22Rv1 (cell line): ENCODE data around the gene ITGB4.

Experiments
- H3K27ac ChIP-seq: fragments of 450-650 bp; 2 replicates; pipeline ENCODE4 v1.5.1; 2017
- ZFX ChIP-seq: fragments of 450-650 bp; IDR thresholded peaks from 2 replicates; pipeline ENCODE4 v1.6.1; 2017; ENCODE audit warnings: antibody characterized with exemption, borderline replicate concordance
- TF ChIP-seq, protein P1 (sequence below): fragments of 450-650 bp; IDR thresholded peaks from 2 replicates; pipeline ENCODE4 v1.5.1; 2017; ENCODE audit warnings: mild to moderate bottlenecking

ITGB4 gene

GRCh38 chr17:75691801-75692626 is 29.2 kb upstream of the ITGB4 start:
- TF ChIP-seq, protein P1, sequence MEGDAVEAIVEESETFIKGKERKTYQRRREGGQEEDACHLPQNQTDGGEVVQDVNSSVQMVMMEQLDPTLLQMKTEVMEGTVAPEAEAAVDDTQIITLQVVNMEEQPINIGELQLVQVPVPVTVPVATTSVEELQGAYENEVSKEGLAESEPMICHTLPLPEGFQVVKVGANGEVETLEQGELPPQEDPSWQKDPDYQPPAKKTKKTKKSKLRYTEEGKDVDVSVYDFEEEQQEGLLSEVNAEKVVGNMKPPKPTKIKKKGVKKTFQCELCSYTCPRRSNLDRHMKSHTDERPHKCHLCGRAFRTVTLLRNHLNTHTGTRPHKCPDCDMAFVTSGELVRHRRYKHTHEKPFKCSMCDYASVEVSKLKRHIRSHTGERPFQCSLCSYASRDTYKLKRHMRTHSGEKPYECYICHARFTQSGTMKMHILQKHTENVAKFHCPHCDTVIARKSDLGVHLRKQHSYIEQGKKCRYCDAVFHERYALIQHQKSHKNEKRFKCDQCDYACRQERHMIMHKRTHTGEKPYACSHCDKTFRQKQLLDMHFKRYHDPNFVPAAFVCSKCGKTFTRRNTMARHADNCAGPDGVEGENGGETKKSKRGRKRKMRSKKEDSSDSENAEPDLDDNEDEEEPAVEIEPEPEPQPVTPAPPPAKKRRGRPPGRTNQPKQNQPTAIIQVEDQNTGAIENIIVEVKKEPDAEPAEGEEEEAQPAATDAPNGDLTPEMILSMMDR = no peak
- no peak for TF ChIP-seq ZFX
- H3K27ac ChIP-seq = no peak overlapping the region

DNA sequence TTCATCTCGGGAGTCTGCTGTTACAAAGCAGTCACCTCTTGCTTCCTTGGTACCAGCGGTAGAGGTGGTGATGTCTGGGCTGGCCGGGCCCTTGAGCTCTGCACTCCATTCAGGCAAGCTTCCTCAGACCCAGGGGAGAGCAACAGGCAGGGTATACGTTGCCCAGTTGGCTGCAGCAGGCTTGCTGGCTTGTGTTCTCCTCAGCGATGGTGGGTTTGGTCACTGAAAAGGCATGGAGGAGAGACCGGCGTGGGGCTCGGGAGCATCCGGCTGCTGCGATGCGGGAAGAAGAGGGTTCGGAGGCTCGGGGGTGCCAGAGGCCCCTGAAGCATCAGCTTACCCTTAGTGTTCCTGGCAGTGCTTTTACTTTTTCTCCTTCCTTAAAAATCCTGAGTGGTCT is 28.3 kb upstream of the ITGB4 start:
- H3K27ac ChIP-seq = no peak overlapping the region
- TF ChIP-seq, protein P1 = no peak
- no peak for TF ChIP-seq ZFX

- TF ChIP-seq ZFX = no peak
- TF ChIP-seq, protein P1 = no peak
- H3K27ac ChIP-seq = no peak overlapping the region
These were observed 27.5 kb upstream of the ITGB4 start for GRCh38 chr17:75693500-75694481.

DNA sequence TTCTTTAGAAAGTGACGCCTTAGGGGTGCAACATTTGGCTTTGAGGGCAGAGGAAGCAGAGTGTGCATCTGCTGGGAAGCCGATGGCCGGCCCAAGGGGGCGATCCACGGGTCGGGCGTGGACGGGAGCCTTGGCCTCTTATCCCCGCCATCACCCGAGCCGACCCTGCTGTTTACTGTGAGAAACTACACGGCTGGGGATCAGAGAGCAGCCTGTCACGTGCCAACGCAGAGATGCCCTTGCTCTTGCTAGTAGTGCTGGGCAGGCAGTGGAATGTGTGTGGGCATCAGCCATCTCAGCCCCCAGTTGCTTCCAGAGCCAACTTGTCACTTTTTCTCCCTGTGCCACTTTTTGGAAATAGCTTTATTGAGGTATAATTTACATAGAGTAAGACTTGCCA is 26.7 kb upstream of the ITGB4 start:
- no peak overlapping the region for H3K27ac ChIP-seq
- no peak for TF ChIP-seq ZFX
- TF ChIP-seq, protein P1 = no peak

DNA sequence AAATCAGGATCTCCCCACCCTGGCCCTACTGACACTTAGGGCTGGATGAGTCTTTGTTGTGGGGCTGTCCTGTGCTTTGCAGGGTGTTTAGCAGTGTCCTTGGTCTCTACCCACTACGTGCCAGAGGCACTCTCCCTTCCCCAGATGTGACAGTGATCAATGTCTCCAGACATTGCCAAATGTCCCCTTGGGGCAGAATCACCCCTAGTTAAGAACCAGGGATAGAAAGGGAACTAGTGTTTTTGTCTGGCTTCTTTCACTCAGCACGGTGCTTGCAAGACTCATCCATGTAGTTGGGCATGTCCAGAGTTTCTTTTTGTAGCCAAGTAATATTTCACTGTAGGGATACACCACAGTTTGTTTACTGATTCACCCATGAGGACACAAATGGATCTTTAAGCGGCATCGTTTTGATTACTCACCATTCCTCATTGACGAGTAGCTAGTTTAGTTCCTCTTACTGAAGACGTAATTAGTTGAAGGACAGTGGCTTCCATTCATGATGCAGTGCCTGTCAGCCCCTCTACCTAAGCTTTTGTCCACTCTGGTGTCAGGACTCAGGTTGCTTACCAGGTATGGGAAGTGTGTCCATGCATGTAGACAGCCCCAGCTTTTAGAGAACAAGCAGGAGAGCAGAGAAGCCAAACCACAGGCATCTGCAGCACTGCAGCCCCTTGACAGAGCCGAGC is 26.0 kb upstream of the ITGB4 start:
- H3K27ac ChIP-seq = no peak overlapping the region

GRCh38 chr17:75695830-75696271 is 25.4 kb upstream of the ITGB4 start:
- no peak for TF ChIP-seq ZFX
- TF ChIP-seq, protein P1 = no peak
- no peak overlapping the region for H3K27ac ChIP-seq

More for the DNA sequence above, 26.0 kb upstream of the ITGB4 start:
- TF ChIP-seq, protein P1 = no peak
- no peak for TF ChIP-seq ZFX
